Endothelial cell of umbilical vein (primary cell): ENCODE data around the gene PPME1. TPM values are rescaled to one million over a fixed set of nuclear protein-coding genes. Genes with fewer than 3 reads are reported as not detected.

Experiments
- BruUV-seq: library from RNA; stranded (reverse); fragments of 400-500 nt; replicated peaks from 2 replicates; lab custom pipeline; 2021; lab: Mats Ljungman, UMichigan
- CTCF ChIA-PET: fragments of 300-600, 350-600 bp; sonication (Branson Sonifier 250); formaldehyde crosslinking; loops from one replicate; lab custom pipeline; 2021; ENCODE audit warnings: antibody characterized with exemption, inconsistent platforms; lab: Charles Lee
- POLR2A ChIA-PET: fragments of 300-600, 350-600 bp; sonication (Branson Sonifier 250); formaldehyde crosslinking; loops from one replicate; lab custom pipeline; 2021; ENCODE audit warnings: antibody characterized with exemption, inconsistent platforms; lab: Charles Lee
- DNase-seq: peaks from one replicate; pipeline ENCODE4 v3.0.0-alpha.2; 2011; ENCODE audit warnings: low read depth, low spot score
- FAIRE-seq: peaks from 2 replicates; lab custom pipeline; 2011; peaks lifted over from hg19 to GRCh38; lab: Jason Lieb, UNC
- H2AFZ ChIP-seq: 2 replicates; pipeline ENCODE4 v1.6.0; 2012; ENCODE audit warnings: low read depth, low read length, control low read depth, inconsistent platforms
- H3K27ac ChIP-seq: 2 replicates; pipeline ENCODE4 v1.5.1; 2011; ENCODE audit warnings: low read depth, mild to moderate bottlenecking, control low read depth, low read length, moderate library complexity; ENCODE audit not compliant: insufficient read depth
- H3K27me3 ChIP-seq, 2 experiments: 2 replicates each; pipeline versions ENCODE4 v1.6.0 to v1.6.1; 2011; ENCODE audit warnings: low read length in 2 of 2, mixed read lengths in 1 of 2; ENCODE audit not compliant: control insufficient read depth in 2 of 2, insufficient read depth in 2 of 2
- H3K36me3 ChIP-seq, 2 experiments: 2 replicates in 1 of 2; 3 replicates in 1 of 2; pipeline ENCODE4 v1.5.1; 2011; ENCODE audit warnings: low read length in 2 of 2, mild to moderate bottlenecking in 1 of 2, moderate library complexity in 1 of 2; ENCODE audit not compliant: control insufficient read depth in 2 of 2, insufficient read depth in 2 of 2; ENCODE audit errors: extremely low read depth in 1 of 2
- H3K4me1 ChIP-seq: 3 replicates; pipeline ENCODE4 v1.5.1; 2011; ENCODE audit warnings: mild to moderate bottlenecking, low read length; ENCODE audit not compliant: control insufficient read depth, insufficient read depth; ENCODE audit errors: extremely low read depth
- H3K4me2 ChIP-seq: 2 replicates; pipeline ENCODE4 v1.6.1; 2011; ENCODE audit warnings: low read length, control low read depth, mixed read lengths; ENCODE audit not compliant: insufficient read depth
- H3K4me3 ChIP-seq, 3 experiments: fragments of 200-600 bp in 1 of 3; sonication (generic), shearing (Covaris generic) in 1 of 3; replicated peaks in 1 of 3; 2 replicates each; pipeline ENCODE4 v1.5.1; 2011 to 2016; ENCODE audit warnings: control low read depth in 3 of 3, low read length in 3 of 3, mild to moderate bottlenecking in 2 of 3, inconsistent platforms in 1 of 3, low read depth in 1 of 3, moderate library complexity in 1 of 3; ENCODE audit not compliant: insufficient read depth in 1 of 3
- H3K79me2 ChIP-seq: 2 replicates; pipeline ENCODE4 v1.6.0; 2012; ENCODE audit warnings: low read length, inconsistent platforms; ENCODE audit not compliant: control insufficient read depth, insufficient read depth
- H3K9ac ChIP-seq: replicated peaks from 2 replicates; pipeline ENCODE3; 2011; ENCODE audit warnings: low read length, control low read depth; ENCODE audit not compliant: insufficient read depth; ENCODE audit errors: extremely low read depth
- H3K9me1 ChIP-seq: replicated peaks from 3 replicates; pipeline ENCODE4 v1.6.0; 2011; ENCODE audit warnings: mild to moderate bottlenecking, low read length; ENCODE audit not compliant: control insufficient read depth, insufficient read depth; ENCODE audit errors: extremely low read depth
- H3K9me3 ChIP-seq: replicated peaks from 2 replicates; pipeline ENCODE4 v1.5.1; 2012; ENCODE audit warnings: low read length, inconsistent platforms; ENCODE audit not compliant: control insufficient read depth, insufficient read depth
- H4K20me1 ChIP-seq: replicated peaks from 2 replicates; pipeline ENCODE3; 2011; ENCODE audit warnings: mild to moderate bottlenecking, low read length; ENCODE audit not compliant: control insufficient read depth, insufficient read depth; ENCODE audit errors: extremely low read depth
- EZH2 ChIP-seq: IDR thresholded peaks from 2 replicates; pipeline ENCODE4 v1.6.1; 2012; ENCODE audit warnings: borderline replicate concordance, low read depth, mild to moderate bottlenecking, moderate library complexity, low read length, inconsistent platforms; ENCODE audit not compliant: severe bottlenecking
- FOS ChIP-seq: IDR thresholded peaks from 2 replicates; pipeline ENCODE4 v1.6.1; 2011; ENCODE audit warnings: mild to moderate bottlenecking, low read length, moderate library complexity, borderline replicate concordance; ENCODE audit not compliant: insufficient read depth
- GATA2 ChIP-seq: IDR thresholded peaks from 2 replicates; pipeline ENCODE4 v1.7.0; 2011; ENCODE audit warnings: low read depth, mild to moderate bottlenecking, moderate library complexity, mixed read lengths, low read length; ENCODE audit not compliant: insufficient read length, insufficient read depth
- JUN ChIP-seq: IDR thresholded peaks from 2 replicates; pipeline ENCODE4 v1.6.1; 2011; ENCODE audit warnings: borderline replicate concordance, low read depth; ENCODE audit not compliant: insufficient read length, insufficient read depth
- MAX ChIP-seq: IDR thresholded peaks from 2 replicates; pipeline ENCODE4 v1.6.1; 2011; ENCODE audit not compliant: insufficient read depth, insufficient read length
- MYC ChIP-seq: IDR thresholded peaks from one replicate; pipeline ENCODE4 v1.6.1; 2011; ENCODE audit warnings: mild to moderate bottlenecking, low read depth, low read length
- POLR2A ChIP-seq: IDR thresholded peaks from 2 replicates; pipeline ENCODE4 v1.6.1; 2012; ENCODE audit warnings: low read depth, mild to moderate bottlenecking, control low read depth, low read length
- POLR2AphosphoS5 ChIP-seq: IDR thresholded peaks from 2 replicates; pipeline ENCODE4 v1.6.1; 2012; ENCODE audit warnings: low read depth, mild to moderate bottlenecking, control low read depth, low read length, moderate library complexity; ENCODE audit not compliant: insufficient read depth
- dilution Hi-C: fragments of 300-500 bp; cut with MboI; formaldehyde crosslinking; loops from one replicate; pipeline ENCODE4 v1.15.0; 2019; ENCODE audit warnings: low sequenced_read_pairs; ENCODE audit not compliant: extremely low pct_ligation_motif_present
- intact Hi-C: fragments of 100-400 bp; cut with micrococcal nuclease; formaldehyde crosslinking; loops from one replicate; pipeline ENCODE4 v1.10.0; 2022
- polyA plus RNA-seq, 4 experiments: library from polyadenylated mRNA; depleted of rRNA in 3 of 4; stranded (reverse) in 3 of 4; unstranded in 1 of 4; fragments of >200 nt; gene quantifications; 2 replicates each; pipeline versions ENCODE4 v1.2.1 to v1.2.3, GENCODE V29; 2011 to 2012; ENCODE audit warnings: missing spikeins in 1 of 4
- total RNA-seq: library from RNA; stranded (reverse); gene quantifications from 2 replicates; pipeline ENCODE4 v1.2.3, GENCODE V29; 2021
- TF ChIP-seq, protein P1 (sequence below), 2 donors: IDR thresholded peaks; 1 replicate in 1 of 2; 2 replicates in 1 of 2; pipeline ENCODE4 v1.5.1; 2011; ENCODE audit warnings: low read length in 2 of 2, mild to moderate bottlenecking in 2 of 2, moderate library complexity in 2 of 2, control low read depth in 1 of 2, inconsistent platforms in 1 of 2, low read depth in 1 of 2; ENCODE audit not compliant: insufficient read depth in 1 of 2; ENCODE audit errors: extremely low read depth in 1 of 2

Gene PPME1
- total and polyA plus RNA-seq, 2 donors (not counting 3 experiments of a cell fraction or from before 2014, with no cell fraction given): 37.2 to 49.9 TPM

DNA sequence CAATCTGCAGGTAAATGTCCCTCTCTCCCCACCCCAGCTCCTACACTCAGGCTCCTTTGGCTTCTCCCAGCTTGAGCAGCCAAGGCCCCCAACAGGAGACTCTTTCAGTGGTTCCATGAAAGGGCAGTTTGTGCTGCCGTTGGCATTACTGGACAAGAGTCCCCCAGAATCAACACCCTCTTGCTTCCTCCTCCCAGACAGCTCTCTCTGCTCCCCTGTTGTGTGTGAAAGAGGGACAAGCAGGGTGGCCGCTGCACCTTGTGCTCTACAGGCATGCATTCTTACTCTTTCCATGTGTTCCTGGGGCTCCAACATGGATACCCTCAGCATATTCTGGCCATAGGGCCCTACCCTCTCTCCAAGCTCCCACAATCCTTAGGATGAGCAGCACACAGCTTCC, 91.6 kb downstream of the PPME1 start:
- H4K20me1 ChIP-seq: no peaks in the 10 kb centered on the region
- H3K4me3 ChIP-seq: no peak overlapping the region
- peaks cover 0 to 12% of the 10 kb centered on the region in 2 experiments for H3K36me3 ChIP-seq
- POLR2A ChIA-PET: no interaction called here
- H3K79me2 ChIP-seq: no peaks in the 10 kb centered on the region
- no peak overlapping the region for H3K9ac ChIP-seq
- dilution Hi-C loops: no loop called here
- no peaks in the 10 kb centered on the region for H3K9me1 ChIP-seq
- no peak for FAIRE-seq
- TF ChIP-seq MYC: no peak
- TF ChIP-seq POLR2A: no peak
- TF ChIP-seq GATA2: no peak
- TF ChIP-seq POLR2AphosphoS5: no peak
- no peak for TF ChIP-seq FOS
- TF ChIP-seq MAX: no peak
- TF ChIP-seq, protein P1, sequence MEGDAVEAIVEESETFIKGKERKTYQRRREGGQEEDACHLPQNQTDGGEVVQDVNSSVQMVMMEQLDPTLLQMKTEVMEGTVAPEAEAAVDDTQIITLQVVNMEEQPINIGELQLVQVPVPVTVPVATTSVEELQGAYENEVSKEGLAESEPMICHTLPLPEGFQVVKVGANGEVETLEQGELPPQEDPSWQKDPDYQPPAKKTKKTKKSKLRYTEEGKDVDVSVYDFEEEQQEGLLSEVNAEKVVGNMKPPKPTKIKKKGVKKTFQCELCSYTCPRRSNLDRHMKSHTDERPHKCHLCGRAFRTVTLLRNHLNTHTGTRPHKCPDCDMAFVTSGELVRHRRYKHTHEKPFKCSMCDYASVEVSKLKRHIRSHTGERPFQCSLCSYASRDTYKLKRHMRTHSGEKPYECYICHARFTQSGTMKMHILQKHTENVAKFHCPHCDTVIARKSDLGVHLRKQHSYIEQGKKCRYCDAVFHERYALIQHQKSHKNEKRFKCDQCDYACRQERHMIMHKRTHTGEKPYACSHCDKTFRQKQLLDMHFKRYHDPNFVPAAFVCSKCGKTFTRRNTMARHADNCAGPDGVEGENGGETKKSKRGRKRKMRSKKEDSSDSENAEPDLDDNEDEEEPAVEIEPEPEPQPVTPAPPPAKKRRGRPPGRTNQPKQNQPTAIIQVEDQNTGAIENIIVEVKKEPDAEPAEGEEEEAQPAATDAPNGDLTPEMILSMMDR (IDR thresholded peaks at IDR 0.05; ENCODE audit: extremely low read depth in 1 of 2, insufficient read depth in 1 of 2, low read depth in 1 of 2, low read length in 2 of 2): no peak
- no peak for TF ChIP-seq EZH2
- no peak for TF ChIP-seq JUN
- H3K4me1 ChIP-seq: no peaks in the 10 kb centered on the region
- BruUV-seq: no TSS peak
- H3K27ac ChIP-seq: no peak overlapping the region
- CTCF ChIA-PET: interaction anchor here (13.4 kb wide), 1 partner anchor 188 kb away, joined by 440 read pairs; no protein-coding TSS in a partner anchor
- DNase-seq: no peak
- H3K27me3 ChIP-seq: no peaks in the 10 kb centered on the region
- no peak overlapping the region for H2AFZ ChIP-seq
- H3K9me3 ChIP-seq: no peaks in the 10 kb centered on the region
- H3K4me2 ChIP-seq: no peak overlapping the region
- intact Hi-C loops: no loop called here
